ENCODE data around the gene UBE2D4.
"Not testable (repeated sequence)": the region's sequence is repeated elsewhere in the genome, so short reads cannot be mapped to it uniquely, and the experiment has no call there.

Gene UBE2D4

DNA sequence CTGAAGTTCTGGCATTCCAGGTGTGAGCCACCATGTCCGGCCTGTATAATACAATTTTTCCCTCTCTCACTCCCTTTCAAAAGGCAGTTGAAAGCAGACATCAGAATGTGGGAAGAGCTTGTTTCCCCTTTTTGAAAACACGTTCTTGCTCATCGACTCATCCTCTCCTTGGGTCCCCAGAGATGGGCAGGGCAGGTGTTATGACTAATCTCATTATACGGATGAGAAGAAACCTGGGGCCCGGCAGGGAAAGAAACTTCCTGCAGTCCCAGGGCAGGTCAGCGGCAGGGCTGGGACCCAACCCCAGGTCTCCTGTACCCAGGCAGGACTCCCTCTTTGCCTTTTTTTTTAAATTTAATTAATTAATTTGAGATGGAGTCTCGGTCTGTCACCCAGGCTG, 66.7 kb downstream of the UBE2D4 start:
- DNase-seq (ENCODE audit: low spot score in 2 of 2) (peak; percentile 40 to 45), ATAC-seq (ENCODE audit: low read depth) (peak; percentile 98)
- H3K27ac Mint-ChIP-seq, result peak overlapping the region; percentile 14
- not testable (repeated sequence) for H3K36me3 Mint-ChIP-seq, H3K4me3 Mint-ChIP-seq, H3K9me3 Mint-ChIP-seq, H3K27me3 Mint-ChIP-seq, H3K4me1 Mint-ChIP-seq

- not testable (repeated sequence) for H3K27me3 Mint-ChIP-seq; H3K4me1 Mint-ChIP-seq; DNase-seq (ENCODE audit: low spot score in 2 of 2); ATAC-seq (ENCODE audit: low read depth); H3K27ac Mint-ChIP-seq; H3K36me3 Mint-ChIP-seq; H3K9me3 Mint-ChIP-seq; H3K4me3 Mint-ChIP-seq
These were observed 68.4 kb downstream of the UBE2D4 start for GRCh38 chr7:43994681-43995080.

- H3K9me3 Mint-ChIP-seq; H3K27ac Mint-ChIP-seq; ATAC-seq (ENCODE audit: low read depth); H3K36me3 Mint-ChIP-seq; H3K4me3 Mint-ChIP-seq; H3K4me1 Mint-ChIP-seq; DNase-seq (ENCODE audit: low spot score in 2 of 2); H3K27me3 Mint-ChIP-seq: not testable (repeated sequence)
These were observed 71.3 kb downstream of the UBE2D4 start, which contains the start of gene SPDYE1 for GRCh38 chr7:43997532-43997931. TSS of gene SPDYE1 (plus strand) at chr7:43997897. CDS start at chr7:43999950, 2,053 bp downstream.
